Measurements from ENCODE around the gene ETV4.
A peak's percentile ranks its signal among the peaks of the same experiment; 100 is the strongest.
"Not testable (repeated sequence)": the region's sequence is repeated elsewhere in the genome, so short reads cannot be mapped to it uniquely, and the experiment has no call there.

The ETV4 gene

GRCh38 chr17:43543300-43543699 is 2.8 kb downstream of the ETV4 start:
- no peak for DNase-seq

GRCh38 chr17:43542859-43543258 is 3.3 kb downstream of the ETV4 start:
- DNase-seq: no peak

- no peak for DNase-seq
These were observed 5.1 kb downstream of the ETV4 start for GRCh38 chr17:43540821-43541674.

- no peak for DNase-seq
These were observed 9.7 kb downstream of the ETV4 start for GRCh38 chr17:43536236-43536992.

- DNase-seq: no peak
These were observed 11.2 kb downstream of the ETV4 start for GRCh38 chr17:43534909-43535308.

GRCh38 chr17:43533699-43534098 is 12.4 kb downstream of the ETV4 start:
- no peak for DNase-seq

- DNase-seq: no peak
These were observed 13.6 kb downstream of the ETV4 start for GRCh38 chr17:43532581-43532980.

- no peak for DNase-seq
These were observed 14.2 kb downstream of the ETV4 start for GRCh38 chr17:43531955-43532354.

- no peak for DNase-seq
These were observed 15.1 kb downstream of the ETV4 start for GRCh38 chr17:43531082-43531378.

GRCh38 chr17:43530288-43531081 is 15.7 kb downstream of the ETV4 start:
- no peak for DNase-seq

- no peak for DNase-seq
These were observed 16.2 kb downstream of the ETV4 start for GRCh38 chr17:43529947-43530287.

- DNase-seq: no peak
These were observed 16.9 kb downstream of the ETV4 start for GRCh38 chr17:43528988-43529814.

GRCh38 chr17:43528319-43528987 is 17.7 kb downstream of the ETV4 start:
- no peak for DNase-seq

- DNase-seq: no peak
These were observed 19.1 kb downstream of the ETV4 start for GRCh38 chr17:43526886-43527648.

GRCh38 chr17:43524945-43525575 is 21.1 kb downstream of the ETV4 start:
- no peak for DNase-seq

GRCh38 chr17:43521389-43521788 is 24.8 kb downstream of the ETV4 start:
- no peak for DNase-seq

GRCh38 chr17:43517615-43518386 is 28.3 kb downstream of the ETV4 start:
- DNase-seq: peak in 1 of 5 experiments; percentile 60

GRCh38 chr17:43517161-43517560 is 29.0 kb downstream of the ETV4 start:
- DNase-seq: peak in 1 of 5 experiments; percentile 33

GRCh38 chr17:43515656-43516055 is 30.5 kb downstream of the ETV4 start:
- DNase-seq: no peak

GRCh38 chr17:43511199-43511598 is 34.9 kb downstream of the ETV4 start:
- not testable (repeated sequence) for DNase-seq
